ENCODE data around the gene IL6ST.

IL6ST gene

DNA sequence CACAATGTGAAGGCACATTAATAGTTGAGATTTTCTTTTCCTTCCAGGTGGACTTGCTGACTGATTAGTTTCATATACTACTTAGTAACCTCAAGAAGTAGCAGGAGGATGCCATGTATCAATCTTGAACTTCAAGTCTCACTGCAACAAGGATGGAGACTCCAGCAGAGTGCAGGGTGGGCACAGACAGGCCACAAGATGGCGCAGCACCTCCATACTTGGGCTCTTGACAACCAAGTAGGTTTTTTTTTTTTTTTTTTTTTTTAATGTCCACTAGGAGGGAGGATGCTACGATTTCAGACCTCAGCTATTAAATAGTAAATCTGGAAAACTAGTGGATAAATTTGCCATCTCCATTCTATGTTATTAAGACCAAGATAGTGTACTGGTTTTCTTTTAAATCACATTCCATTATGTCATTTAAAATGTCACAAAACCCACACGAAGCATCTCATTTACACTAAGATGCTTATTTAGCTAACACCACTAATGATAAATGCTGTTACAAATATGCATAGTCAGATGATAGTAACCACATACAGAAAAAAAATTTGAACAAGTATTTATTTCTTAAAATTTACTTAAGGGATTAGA lies 58.6 kb downstream of the IL6ST start:
- H3K36me3 ChIP-seq (ENCODE audit: insufficient read depth, low read depth, low read length), result peaks cover 6% of the 10 kb centered on the region
- H3K9ac ChIP-seq (ENCODE audit: low read depth, low read length), result no peak overlapping the region
- H3K27ac ChIP-seq (ENCODE audit: low read length), result no peak overlapping the region
- no peak overlapping the region for H3K4me3 ChIP-seq (ENCODE audit: low read length)
- no peaks in the 10 kb centered on the region for H3K27me3 ChIP-seq (ENCODE audit: insufficient read depth, low read length)
- no peaks in the 10 kb centered on the region for H3K9me3 ChIP-seq (ENCODE audit: insufficient read depth, low read depth, low read length)
- no peaks in the 10 kb centered on the region for H3K4me1 ChIP-seq (ENCODE audit: insufficient read depth, low read length)

DNA sequence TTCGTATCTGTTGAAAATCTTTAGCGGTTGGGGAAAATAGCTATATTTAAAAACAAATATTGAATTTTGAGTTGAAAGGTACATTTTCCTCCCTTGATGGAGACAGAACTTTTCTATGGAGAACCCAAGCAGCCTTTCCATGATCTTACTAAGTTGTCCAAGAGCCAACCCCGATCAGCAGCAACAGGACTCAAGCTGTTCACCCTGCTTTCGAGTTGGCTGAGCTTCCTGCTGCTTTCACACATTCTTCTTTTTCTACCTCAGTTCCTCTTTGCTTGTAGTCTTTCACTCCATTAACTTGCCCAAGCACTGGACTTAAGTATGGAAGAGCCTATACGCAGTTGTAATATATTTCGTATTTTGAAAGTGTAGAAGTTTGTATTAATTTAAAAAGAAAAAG lies 59.4 kb downstream of the IL6ST start:
- Histone ChIP-seq H3K9ac (ENCODE audit: low read depth, low read length) (no peak overlapping the region), H3K9me3 (ENCODE audit: insufficient read depth, low read depth, low read length) (no peaks in the 10 kb centered on the region), H3K36me3 (ENCODE audit: insufficient read depth, low read depth, low read length) (peaks cover 2% of the 10 kb centered on the region), H3K4me3 (ENCODE audit: low read length) (no peak overlapping the region), H3K4me1 (ENCODE audit: insufficient read depth, low read length) (no peaks in the 10 kb centered on the region), H3K27me3 (ENCODE audit: insufficient read depth, low read length) (no peaks in the 10 kb centered on the region), H3K27ac (ENCODE audit: low read length) (no peak overlapping the region)

DNA sequence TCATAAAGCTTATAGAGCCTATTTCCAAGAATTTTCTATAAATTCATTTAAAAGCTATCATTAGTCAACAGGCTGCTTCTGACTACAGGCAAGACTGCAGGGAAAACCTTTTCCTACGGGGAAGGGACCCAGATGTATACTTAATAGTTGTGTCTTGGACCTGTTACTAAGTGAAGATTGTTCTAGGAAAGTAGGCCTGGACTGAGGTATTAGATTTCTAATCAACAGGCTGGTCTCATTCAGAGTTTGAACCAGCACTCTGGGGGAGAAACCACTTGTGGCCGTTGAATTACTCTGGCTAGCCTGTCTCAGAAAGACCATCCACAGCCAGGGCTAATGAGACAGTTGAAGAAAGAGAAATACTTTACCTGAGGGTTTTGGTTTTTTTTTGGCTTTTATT lies 60.0 kb downstream of the IL6ST start:
- H3K4me3 ChIP-seq (ENCODE audit: low read length), result no peak overlapping the region
- H3K9me3 ChIP-seq (ENCODE audit: insufficient read depth, low read depth, low read length), result no peaks in the 10 kb centered on the region
- no peak overlapping the region for H3K9ac ChIP-seq (ENCODE audit: low read depth, low read length)
- H3K36me3 ChIP-seq (ENCODE audit: insufficient read depth, low read depth, low read length), result no peaks in the 10 kb centered on the region
- H3K27ac ChIP-seq (ENCODE audit: low read length), result no peak overlapping the region
- H3K4me1 ChIP-seq (ENCODE audit: insufficient read depth, low read length), result no peaks in the 10 kb centered on the region
- no peaks in the 10 kb centered on the region for H3K27me3 ChIP-seq (ENCODE audit: insufficient read depth, low read length)

DNA sequence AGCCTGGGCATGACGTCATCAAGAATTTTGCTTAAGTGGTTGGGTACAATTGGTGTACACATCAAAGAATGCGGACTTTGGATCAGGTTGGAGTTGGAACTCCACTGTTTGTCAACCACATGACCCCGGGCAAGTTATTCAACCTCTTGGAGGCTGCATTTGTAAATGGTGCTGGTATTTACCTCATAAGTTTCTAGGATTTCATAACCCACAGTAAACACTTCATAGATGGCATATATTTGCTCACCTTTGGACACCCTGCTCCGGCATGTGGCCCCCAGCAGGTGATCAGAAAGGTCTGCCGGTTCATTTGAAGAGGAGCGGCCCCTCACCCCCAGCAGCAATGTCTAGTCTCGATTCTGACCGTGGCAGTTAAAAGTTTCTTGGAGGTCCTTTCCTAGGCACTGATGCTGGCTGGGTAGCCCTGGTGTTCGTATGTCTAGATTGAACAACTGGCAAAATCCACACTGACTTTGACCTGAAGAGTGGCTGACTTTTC lies 60.6 kb downstream of the IL6ST start:
- H3K4me3 ChIP-seq (ENCODE audit: low read length), result no peak overlapping the region
- no peaks in the 10 kb centered on the region for H3K4me1 ChIP-seq (ENCODE audit: insufficient read depth, low read length)
- no peaks in the 10 kb centered on the region for H3K36me3 ChIP-seq (ENCODE audit: insufficient read depth, low read depth, low read length)
- H3K27me3 ChIP-seq (ENCODE audit: insufficient read depth, low read length), result no peaks in the 10 kb centered on the region
- no peak overlapping the region for H3K9ac ChIP-seq (ENCODE audit: low read depth, low read length)
- no peaks in the 10 kb centered on the region for H3K9me3 ChIP-seq (ENCODE audit: insufficient read depth, low read depth, low read length)
- H3K27ac ChIP-seq (ENCODE audit: low read length), result no peak overlapping the region

DNA sequence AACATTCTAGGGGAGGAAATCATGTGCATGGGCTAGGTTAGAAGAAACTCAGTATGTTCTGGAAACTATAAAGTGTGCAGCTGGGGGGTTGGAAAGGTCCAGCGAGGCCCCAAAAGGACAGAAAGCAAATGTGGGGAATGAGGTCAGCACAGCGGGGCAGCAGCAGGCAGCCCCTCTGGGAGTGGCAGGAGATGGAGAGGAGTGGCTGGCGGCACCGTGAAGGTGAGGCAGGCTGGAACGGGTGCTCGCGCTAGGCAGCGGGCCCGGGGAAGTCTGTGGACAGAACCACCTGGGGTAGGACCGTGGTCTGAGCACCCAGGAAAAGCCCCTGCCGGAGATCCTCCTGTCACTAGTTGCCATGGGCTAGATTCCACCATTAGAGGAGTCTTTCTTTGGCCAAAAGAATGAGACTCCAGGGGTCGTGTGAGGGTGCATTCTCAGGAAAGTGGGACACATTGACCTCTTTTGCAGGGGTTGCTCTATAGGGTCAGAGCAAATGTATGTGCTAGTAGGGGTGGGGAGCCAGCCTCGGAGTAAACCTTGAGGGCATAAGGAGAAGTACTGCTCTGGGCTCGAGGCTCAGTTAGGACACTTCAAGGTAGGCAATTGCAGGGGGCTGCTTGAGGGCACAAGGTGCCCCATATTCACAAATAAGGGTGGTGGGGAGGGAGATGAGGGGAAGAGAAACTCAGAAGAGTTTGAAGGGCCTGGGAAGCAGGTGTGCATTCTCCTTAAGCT lies 61.2 kb downstream of the IL6ST start:
- Histone ChIP-seq H3K4me1 (ENCODE audit: insufficient read depth, low read length) (no peaks in the 10 kb centered on the region), H3K27ac (ENCODE audit: low read length) (no peak overlapping the region), H3K27me3 (ENCODE audit: insufficient read depth, low read length) (no peaks in the 10 kb centered on the region), H3K9me3 (ENCODE audit: insufficient read depth, low read depth, low read length) (no peaks in the 10 kb centered on the region), H3K9ac (ENCODE audit: low read depth, low read length) (no peak overlapping the region), H3K36me3 (ENCODE audit: insufficient read depth, low read depth, low read length) (no peaks in the 10 kb centered on the region), H3K4me3 (ENCODE audit: low read length) (no peak overlapping the region)

DNA sequence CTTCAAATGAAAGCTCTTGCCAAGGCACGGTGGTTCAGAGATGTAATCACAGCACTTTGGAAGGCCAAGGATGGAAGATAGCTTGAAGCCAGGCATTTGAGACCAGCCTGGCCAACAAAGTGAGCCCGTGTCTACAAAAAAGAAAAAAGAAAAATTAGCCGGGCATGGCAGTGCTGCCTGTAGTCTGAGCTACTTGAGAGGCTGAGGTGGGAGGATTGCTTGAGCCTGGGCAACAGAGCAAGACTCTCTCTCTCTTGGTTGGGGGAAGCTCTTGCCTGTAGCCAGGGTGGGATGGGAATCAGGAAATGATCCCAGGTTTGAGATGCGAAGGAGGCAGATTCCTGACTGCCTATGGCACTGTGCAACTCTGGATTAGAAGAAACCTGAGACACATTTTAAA lies 62.1 kb downstream of the IL6ST start:
- Histone ChIP-seq H3K27me3 (ENCODE audit: insufficient read depth, low read length) (no peaks in the 10 kb centered on the region), H3K9ac (ENCODE audit: low read depth, low read length) (no peak overlapping the region), H3K36me3 (ENCODE audit: insufficient read depth, low read depth, low read length) (no peaks in the 10 kb centered on the region), H3K9me3 (ENCODE audit: insufficient read depth, low read depth, low read length) (no peaks in the 10 kb centered on the region), H3K27ac (ENCODE audit: low read length) (no peak overlapping the region), H3K4me1 (ENCODE audit: insufficient read depth, low read length) (no peaks in the 10 kb centered on the region), H3K4me3 (ENCODE audit: low read length) (no peak overlapping the region)

DNA sequence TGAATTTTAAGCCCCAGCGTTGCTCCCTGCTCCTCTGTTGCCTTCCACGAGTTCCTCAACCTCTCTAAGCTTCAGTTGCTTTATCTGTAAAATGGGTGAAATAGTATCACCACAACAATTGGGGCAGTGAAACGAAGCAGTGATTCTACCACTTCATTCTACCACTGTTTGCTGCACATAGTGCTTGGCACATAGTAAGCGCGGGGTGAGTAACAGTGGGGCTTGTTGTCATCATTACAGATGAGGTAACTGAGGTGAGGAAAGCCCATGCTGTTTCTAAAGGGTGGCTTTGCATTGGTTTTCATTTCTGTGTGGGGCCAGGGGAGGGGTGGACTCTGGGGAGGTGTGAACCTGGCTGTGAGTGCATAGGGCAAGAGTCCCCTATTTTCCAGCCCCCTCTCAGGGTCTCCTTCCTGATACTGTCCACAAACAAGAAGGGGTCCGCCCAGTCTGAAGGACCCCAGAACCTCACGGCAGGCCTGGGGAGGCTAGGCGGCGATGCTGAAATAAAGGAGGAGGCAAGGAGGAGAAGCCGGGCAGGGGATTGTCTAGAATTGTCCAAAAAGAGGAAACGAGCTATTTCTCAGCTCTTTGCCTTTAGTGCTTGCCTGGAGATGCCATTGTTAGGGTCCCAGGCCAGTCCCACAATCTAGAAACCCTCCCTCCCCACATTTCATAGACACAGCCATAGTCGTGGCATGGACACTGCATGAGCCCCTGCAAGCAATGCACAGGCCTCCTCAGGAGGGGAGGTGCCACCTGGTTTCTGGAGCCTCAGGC lies 65.6 kb downstream of the IL6ST start:
- no peaks in the 10 kb centered on the region for H3K4me1 ChIP-seq (ENCODE audit: insufficient read depth, low read length)
- H3K9ac ChIP-seq (ENCODE audit: low read depth, low read length), result no peak overlapping the region
- no peak overlapping the region for H3K4me3 ChIP-seq (ENCODE audit: low read length)
- no peaks in the 10 kb centered on the region; the same call in 1 of the 2 replicates for H3K9me3 ChIP-seq (ENCODE audit: insufficient read depth, low read depth, low read length)
- no peaks in the 10 kb centered on the region for H3K27me3 ChIP-seq (ENCODE audit: insufficient read depth, low read length)
- no peak overlapping the region for H3K27ac ChIP-seq (ENCODE audit: low read length)
- no peaks in the 10 kb centered on the region for H3K36me3 ChIP-seq (ENCODE audit: insufficient read depth, low read depth, low read length)

DNA sequence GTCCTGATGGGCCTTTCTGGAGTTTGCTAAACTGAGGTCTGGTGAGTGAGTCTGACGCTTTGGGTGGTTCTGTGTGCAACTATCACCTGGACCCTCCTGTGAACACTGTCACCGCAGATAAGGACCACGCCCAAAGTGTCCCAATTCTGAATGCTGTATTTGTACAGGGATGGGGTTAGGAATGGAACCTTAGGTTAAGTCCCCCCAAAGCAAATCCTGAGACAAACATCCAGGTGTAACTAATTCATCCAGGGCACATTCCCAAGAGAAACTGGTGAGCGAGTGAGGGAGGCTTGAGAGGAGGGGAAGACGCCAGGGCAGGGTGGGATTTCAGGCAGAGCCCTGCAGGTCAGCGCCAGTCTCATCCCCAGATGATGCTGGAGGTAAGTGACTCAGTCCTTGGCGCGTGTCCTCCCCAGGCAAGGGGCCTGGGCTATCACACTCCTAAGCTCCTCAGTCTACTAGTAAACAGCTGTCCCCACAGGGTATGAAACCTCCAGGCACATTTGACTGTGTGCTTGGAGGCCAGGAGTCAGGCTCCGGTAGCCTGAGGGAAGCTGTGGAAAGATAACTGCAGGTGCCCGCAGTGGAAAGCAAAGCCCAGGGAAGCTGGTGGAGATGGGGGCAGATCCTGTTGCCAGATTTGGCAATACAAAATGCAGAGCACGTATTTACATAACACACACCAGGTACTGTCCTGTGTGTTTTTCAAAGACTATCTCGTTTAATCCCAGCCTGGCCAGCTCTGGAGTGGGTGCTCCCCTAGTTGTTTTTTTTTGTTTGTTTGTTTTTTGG lies 66.7 kb downstream of the IL6ST start:
- no peak overlapping the region for H3K27ac ChIP-seq (ENCODE audit: low read length)
- no peaks in the 10 kb centered on the region for H3K4me1 ChIP-seq (ENCODE audit: insufficient read depth, low read length)
- H3K9ac ChIP-seq (ENCODE audit: low read depth, low read length), result no peak overlapping the region

DNA sequence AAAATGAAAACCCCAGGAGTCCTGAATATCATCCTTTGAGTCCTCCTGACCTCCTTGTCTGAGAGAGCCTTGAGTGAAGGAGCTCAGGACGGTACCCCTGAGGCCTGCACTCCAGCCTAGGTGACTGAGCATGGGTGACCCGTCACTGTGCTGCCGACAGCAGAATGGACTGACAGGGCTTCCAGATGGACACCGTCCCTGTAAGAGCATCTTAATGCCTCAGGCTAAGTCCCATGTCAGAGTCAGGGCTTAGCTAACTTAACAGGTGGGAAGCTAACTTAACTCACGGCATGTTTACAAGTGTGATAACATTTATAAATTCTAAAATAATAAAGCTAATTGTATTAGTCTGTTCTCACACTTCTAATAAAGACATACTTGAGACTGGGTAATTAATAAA lies 68.3 kb downstream of the IL6ST start:
- Histone ChIP-seq H3K9ac (ENCODE audit: low read depth, low read length) (no peak overlapping the region), H3K4me3 (ENCODE audit: low read length) (no peak overlapping the region), H3K27ac (ENCODE audit: low read length) (no peak overlapping the region), H3K27me3 (ENCODE audit: insufficient read depth, low read length) (no peaks in the 10 kb centered on the region), H3K9me3 (ENCODE audit: insufficient read depth, low read depth, low read length) (no peaks in the 10 kb centered on the region; the same call in 1 of the 2 replicates), H3K4me1 (ENCODE audit: insufficient read depth, low read length) (no peaks in the 10 kb centered on the region), H3K36me3 (ENCODE audit: insufficient read depth, low read depth, low read length) (no peaks in the 10 kb centered on the region)

More for the DNA sequence above, 66.7 kb downstream of the IL6ST start:
- Histone ChIP-seq H3K4me3 (ENCODE audit: low read length) (no peak overlapping the region), H3K36me3 (ENCODE audit: insufficient read depth, low read depth, low read length) (no peaks in the 10 kb centered on the region), H3K9me3 (ENCODE audit: insufficient read depth, low read depth, low read length) (no peaks in the 10 kb centered on the region; the same call in 1 of the 2 replicates), H3K27me3 (ENCODE audit: insufficient read depth, low read length) (no peaks in the 10 kb centered on the region)

DNA sequence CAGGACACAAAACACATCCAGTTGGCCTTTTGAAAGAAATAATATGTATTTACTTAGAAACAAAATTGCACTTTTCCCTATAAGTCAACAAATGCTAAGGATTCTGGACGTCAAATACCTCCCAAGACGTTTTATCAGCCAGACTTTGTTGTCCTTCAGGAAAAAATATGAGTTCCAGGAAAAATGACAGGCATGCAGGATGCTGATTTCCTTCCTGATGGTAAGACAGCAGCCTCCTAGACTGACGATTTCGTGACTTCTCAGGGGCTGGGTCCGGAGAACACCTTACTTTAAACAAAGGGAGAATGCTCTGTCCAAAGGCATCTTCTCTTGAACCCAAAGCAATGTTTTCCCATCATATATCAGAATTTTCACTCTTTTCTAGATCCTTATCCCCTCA lies 69.1 kb downstream of the IL6ST start:
- Histone ChIP-seq H3K9ac (ENCODE audit: low read depth, low read length) (no peak overlapping the region), H3K4me1 (ENCODE audit: insufficient read depth, low read length) (no peaks in the 10 kb centered on the region), H3K4me3 (ENCODE audit: low read length) (no peak overlapping the region), H3K9me3 (ENCODE audit: insufficient read depth, low read depth, low read length) (no peaks in the 10 kb centered on the region; the same call in 1 of the 2 replicates), H3K36me3 (ENCODE audit: insufficient read depth, low read depth, low read length) (no peaks in the 10 kb centered on the region), H3K27me3 (ENCODE audit: insufficient read depth, low read length) (no peaks in the 10 kb centered on the region), H3K27ac (ENCODE audit: low read length) (no peak overlapping the region)

DNA sequence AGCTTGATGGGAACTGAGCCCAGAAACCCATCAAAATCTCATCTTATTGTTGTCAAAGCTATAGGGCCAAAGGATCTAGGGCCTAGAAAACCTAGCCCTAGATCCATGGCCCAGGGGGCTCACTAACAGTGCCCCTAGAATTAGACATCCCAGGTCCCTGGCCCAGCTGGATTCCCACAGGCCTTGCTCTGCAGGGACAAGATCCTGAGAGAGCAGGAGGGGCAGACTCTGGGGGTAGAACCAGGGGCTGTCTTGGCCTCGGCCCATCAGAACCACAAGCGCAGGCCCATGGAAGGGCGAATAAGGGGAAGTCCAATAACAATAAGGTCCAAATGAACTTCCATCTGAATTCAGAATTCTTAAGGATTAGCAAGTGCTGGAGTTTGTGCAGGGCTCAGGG lies 69.6 kb downstream of the IL6ST start:
- Histone ChIP-seq H3K36me3 (ENCODE audit: insufficient read depth, low read depth, low read length) (no peaks in the 10 kb centered on the region), H3K27ac (ENCODE audit: low read length) (no peak overlapping the region), H3K9me3 (ENCODE audit: insufficient read depth, low read depth, low read length) (no peaks in the 10 kb centered on the region; the same call in 1 of the 2 replicates), H3K9ac (ENCODE audit: low read depth, low read length) (no peak overlapping the region), H3K4me3 (ENCODE audit: low read length) (no peak overlapping the region), H3K4me1 (ENCODE audit: insufficient read depth, low read length) (no peaks in the 10 kb centered on the region), H3K27me3 (ENCODE audit: insufficient read depth, low read length) (no peaks in the 10 kb centered on the region)
